HG03095 (cell line): ENCODE results near the gene ARSI.

ENCODE experiments used
- ATAC-seq: cut with Tn5 transposase; IDR thresholded peaks from one replicate; pipeline ENCODE4 v1.9.1; 2021; ENCODE audit warnings: moderate library complexity; ENCODE audit not compliant: unreplicated experiment

ARSI gene

DNA sequence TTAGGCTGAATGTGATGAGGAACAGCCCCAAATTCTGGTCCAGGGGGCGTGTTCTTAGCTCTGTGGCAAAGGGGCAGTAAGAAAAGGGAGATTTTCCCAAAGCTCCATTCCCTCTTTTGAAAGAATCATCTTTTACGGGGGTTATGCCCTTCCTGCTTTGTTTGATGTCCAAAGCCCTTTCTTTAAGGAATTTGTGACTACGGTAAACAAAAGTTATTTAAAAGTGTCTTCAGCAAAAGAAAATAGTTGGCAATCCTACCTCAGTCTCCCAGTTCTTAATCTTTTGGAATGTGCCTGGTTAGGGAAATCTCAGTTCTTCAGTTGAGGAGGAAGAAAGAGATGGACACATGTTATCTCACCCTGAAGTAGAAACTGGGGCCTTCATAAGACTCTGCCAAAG, 24.4 kb upstream of the ARSI start:
- ATAC-seq, result no peak

DNA sequence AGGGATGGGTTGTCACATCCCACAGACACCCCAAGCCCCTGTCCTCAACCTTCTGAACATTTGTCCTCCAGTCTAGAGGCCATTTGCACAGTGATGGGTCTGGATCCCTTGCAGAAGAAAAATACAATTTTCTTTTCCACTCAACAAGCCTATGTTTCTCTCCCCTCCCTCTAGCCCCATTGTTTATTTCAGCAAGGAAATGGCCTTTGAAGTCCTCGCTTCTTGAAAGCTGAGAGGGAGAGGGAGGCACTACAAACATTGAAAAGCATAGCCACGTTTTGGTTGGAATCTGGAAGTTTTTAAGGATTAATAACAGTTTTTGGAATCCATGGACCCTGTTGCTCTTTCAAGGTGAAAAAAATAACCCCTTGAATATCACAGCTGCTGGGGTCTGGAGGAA, 24.0 kb upstream of the ARSI start:
- ATAC-seq, result no peak

DNA sequence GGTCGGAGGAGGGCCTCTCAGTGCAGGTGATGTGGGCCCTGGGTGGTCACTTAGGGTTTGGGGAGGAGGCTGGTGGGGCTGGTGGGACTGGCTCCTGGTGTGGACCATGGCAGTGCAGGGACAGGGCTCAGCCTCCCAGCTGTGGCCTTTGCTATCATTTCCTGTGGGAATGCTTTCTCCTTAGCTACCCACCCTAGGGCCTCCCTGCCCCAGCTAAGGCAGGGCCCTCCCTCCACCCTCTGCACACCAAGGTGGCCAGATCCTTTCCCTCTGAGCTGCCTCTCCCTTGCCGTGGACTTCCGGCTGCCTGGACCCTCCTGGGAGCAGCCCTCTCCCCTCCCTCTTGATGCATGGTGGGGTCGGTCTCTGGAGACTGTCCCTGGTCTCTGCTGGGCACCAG, 22.7 kb upstream of the ARSI start:
- ATAC-seq, result no peak

DNA sequence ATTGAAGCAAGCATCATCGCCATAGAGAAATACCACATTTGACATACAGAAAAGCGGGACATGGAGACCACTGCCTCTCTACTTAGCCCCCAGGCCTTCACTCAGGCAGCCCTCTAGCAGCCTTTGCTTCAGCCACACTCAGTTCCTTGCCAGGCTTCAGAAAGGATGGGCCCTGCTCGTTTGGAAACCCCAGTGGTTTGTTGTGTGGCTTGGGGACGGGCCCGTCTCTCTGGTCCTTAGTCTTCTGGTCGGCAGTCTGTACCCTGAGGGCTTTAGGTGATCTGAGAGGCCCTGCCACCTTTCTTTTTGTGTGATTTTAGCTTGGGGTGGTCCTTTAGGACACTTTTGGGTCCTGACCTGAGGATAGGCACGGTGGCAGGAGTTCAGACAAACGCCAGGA, 21.1 kb upstream of the ARSI start:
- no peak for ATAC-seq

DNA sequence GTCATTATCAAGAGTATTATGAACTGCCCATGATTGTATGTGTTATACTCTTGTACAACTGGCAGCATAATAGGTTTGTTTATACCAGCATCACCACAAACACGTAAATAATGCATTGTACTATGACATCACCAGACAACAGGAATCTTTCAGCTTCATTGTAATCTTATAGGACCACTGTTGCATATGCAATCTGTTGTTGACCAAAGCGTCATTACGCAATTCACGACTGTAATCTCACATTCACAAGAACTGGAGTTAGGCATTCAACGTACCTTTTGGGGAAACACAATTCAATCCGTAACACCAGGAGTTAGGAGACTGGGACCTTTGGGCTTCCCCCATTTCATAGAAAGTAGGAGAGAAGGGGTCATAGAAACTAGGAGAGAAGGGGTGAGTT, 20.4 kb upstream of the ARSI start:
- ATAC-seq, result no peak

DNA sequence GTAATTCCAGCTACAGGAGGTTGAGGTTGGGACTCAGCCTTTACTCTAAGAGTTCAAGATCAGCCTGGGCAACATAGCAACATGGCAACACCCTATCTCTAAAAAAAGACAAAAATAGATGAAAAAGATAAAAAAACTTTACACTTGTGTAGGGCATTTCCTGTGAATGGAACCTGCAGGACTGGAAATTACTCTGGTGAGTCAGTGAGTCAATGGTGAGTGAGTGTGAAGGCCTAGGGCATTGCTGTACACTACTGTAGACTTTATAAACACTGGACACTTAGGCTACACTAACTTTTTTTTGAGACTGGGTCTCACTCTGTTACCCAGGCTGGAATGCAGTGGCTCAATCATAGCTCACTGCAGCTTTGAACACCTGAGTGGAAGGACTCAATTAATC, 19.5 kb upstream of the ARSI start:
- ATAC-seq, result no peak

DNA sequence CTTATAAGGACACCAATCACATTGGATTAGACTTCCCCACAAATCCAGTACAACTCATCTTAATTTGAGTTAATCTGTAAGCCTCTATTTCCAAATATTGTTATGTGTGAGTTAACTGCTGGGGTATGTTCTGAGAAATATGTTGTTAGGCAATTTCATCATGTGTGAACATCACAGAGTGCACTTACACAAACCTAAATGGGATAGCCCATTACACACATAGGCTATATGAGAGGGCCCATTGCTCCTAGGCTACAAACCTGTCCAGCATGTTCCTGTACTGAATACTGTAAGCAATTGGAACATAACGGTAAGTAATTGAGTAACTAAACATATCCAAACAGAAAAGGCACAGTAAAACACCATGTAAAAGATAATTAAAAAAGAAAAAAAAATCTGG, 19.1 kb upstream of the ARSI start:
- no peak for ATAC-seq

DNA sequence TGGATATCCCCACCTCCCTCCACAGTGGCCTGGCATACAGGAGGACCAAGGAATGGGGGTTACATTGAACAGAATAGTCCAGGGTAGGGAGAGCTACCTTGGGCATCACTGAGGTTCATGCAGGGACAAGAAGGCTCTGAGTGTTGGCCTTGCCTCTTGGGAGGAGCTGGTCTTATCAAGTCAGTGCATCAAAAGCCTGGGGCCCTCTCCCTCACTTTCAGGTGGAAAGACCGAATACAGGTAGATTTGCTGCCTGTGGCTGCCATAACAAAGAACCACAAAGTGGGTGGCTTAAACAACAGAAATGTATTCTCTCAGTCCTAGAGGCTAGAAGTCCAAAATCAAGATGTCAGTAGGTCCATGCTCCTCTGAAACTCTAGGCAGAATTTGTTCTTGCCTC, 18.5 kb upstream of the ARSI start:
- no peak for ATAC-seq

DNA sequence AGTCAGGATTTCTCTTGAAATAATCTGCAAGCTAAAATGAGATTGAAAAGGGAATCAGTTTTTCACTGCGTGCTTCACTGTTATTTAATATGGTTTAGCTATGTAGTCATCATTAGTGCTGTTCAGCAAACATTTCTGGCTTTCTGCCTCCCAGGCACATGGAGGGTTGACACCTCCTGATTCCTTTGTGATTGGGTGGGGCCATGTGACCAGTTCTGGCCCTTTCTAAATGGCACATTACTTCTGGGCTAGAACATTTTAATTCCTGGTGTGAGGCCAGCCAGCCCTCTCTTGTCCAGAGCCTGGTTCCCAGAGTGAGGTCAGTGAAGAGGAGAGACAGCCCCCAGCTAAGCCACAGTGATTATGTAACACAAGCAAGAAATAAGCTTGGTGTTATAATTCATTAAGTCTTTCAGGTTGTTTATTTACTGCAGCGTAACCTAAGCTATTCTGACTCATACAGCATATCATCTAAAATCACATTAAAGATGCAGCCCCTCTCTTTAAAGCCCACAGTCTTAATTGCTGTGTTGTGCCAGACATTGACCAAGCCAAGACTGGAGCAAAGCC, 17.4 kb upstream of the ARSI start:
- no peak for ATAC-seq

DNA sequence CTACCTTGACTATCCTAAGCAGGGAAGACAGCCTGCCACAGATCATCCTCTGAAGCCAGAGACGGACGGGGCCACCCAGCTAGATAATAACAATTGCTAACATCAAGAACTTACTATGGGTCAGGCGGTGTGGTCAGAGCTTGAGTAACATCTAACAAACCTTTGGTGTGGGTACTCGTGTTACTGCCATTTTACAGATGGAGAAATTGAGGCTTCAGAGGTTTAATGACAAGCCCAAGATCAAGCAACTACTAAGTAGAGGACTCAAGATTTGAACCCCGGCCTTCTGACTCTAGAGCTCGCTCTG, 16.7 kb upstream of the ARSI start:
- ATAC-seq, result no peak

DNA sequence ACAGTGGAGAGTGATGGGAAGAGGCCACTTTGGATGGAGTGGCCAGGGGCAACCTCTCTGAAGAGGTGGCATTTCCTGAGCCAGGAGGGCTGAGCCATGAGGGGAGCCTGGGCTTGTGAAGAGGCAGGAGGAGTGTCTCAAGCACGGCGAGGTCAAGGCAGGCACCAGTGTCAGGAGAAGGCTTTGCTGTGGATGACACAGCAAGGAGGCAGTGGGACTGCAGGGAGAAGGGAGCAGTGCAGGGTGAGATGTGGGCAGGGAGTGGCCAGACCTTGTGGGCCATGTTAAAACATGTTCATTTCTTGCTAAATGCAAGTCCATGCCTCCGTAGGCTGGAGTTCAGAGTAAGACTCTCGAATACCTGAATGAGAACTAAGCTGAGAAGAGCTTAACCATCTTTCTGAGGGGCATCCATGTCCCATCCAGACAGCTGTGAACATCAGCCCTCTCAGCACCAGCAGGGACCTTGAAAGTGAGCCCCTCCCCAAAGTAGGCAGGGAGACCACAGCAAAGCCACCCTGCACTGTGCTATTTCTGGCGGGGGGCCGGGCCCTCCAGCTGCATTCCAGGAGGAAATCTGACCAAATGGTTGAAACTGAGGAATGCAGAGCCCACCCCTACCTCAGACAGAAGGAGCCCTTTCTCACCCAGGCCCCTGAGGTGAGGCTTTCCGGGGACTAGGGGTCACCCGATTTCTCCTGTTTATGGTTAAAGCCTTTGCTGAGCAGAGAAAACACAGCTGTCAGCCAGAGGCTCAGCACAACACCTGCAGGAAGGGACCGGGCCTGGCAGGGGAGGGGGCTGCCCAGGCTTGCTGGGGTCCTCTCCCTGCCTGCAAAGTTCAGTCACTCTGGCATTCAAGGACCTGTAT, 16.1 kb upstream of the ARSI start:
- ATAC-seq, result no peak

DNA sequence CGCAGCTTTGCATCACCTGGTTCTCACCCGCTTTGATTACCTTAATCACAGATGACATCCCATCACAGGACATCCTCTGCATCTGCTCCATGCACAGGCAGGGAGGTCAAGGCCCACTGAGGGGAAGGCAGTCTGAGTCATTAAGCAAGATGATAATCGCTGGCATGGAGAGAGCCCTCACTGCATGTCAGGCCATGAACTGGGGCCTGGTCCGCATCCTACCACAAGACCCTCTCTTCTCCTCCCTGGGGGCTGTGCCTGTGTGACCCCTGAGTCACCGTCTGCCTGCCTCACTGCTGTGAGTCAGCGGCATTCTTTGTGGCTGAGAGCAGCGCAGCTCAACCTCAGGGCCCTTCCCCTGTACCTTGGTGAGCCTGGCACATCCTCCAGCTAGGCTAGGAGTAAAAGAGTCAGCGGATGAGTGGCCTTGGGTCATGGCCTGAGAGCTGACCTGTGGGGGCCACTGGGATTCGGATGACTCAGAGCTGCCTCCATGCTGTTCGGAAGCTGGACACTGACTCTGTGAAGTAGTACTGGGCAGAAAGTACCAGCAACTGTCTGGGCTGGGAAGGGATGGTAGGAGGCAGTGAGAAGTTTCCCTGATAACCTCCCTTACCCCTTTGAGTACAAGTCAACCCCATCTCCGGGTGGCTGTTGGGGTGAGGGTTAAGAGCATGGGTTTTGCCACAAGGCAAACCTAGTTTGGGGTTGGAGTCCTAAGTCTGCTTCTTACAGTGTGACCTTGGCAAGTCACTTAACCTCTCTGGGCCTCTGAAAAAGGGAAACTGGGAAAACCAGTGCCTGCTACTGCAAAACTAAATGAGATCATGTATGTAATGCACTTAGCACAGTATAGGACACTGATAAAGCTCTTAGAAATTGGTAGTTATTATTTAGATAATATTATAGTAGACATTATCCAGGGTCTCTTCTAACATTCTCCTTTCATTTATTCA, 14.6 kb upstream of the ARSI start:
- no peak for ATAC-seq

DNA sequence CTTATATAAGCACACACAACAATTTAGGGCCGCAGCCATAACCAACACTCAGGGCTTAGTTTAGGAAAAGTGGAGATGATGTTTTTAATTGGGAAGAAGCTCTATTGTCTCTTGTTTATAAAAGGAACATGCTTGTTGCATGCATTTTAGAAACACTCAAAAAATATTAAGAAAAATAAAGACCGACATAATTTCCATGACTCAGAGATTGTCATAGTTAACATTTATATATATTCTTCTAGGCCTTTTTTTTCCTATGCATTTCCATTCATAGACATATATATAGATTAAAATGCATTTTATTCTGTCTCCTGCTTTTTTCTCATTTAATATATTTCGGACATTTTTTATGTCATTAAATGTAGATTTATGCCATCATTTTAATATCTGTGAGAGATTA, 13.6 kb upstream of the ARSI start:
- ATAC-seq, result no peak

DNA sequence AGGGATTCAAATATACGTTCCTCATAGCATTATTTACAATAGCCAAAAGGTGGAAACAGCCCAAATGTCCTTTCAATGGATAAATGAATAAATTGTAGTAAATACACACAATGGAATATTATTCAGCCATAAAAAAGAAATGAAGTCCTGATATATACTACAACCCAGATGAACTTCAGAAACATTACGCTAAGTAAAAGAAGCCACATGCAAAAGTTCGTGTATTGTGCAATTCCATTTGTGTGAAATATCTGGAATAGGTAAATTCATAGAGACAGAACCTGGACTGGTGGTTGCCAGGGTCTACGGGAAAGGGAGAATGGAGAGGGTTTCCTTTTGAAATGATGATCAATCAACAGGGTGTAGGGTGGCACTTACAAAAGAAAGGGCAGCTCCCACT, 12.5 kb upstream of the ARSI start:
- no peak for ATAC-seq

DNA sequence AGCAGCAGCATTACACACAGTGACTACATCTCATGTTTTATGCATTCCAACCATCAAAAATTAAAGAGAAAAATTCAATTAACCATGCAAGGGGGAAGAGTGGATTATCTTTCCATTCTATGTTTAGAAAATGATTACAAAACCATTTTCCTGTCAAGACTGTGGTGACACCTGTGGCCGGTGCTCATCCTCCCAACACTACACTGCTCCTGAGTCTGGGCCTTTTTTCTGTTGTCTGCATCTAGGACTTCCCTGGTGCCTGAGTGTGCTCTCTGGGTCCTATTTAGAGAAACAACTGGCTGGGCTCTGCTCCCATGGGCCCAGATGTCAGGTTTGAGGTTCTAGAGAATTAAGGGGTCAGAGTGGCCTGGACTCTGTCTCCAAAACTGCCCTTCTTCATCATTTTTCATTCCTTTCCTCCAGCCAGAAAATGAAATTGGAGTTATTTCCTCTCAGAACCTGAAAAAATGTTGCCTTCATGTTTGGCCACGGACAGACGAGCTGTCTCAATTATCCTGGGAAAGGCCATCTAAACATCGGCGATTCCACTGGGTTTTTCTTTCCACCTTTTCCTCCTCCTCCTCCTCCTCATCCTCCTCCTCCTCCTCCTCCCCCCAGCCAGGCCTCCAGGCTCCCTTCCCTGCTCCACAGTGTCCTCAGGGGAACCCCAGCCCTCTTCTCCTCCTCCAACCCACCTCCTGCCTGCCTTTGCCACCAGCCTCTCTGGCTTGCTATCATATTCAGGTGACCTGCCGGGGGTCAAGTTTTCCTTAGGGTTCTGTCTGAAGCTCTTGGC, 11.4 kb upstream of the ARSI start:
- ATAC-seq, result no peak

DNA sequence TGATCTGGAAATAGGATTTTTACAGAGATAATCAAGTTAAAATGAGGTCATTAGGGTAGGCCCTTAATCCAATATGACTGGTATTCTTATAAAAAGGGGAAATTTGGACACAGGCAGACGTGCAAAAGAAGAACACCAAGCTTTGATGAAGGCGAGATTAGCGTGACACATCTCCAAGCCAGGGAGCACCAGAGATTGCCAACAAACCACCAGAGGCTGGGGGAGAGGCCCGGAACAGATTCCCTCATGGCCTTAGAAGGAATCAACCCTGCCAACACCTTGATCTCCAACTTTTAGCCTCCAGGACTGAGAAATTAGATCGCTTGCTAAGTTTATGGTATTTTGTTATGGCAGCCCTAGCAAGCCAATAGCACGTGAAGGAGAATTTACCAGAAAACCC, 10.8 kb upstream of the ARSI start:
- ATAC-seq, result no peak

DNA sequence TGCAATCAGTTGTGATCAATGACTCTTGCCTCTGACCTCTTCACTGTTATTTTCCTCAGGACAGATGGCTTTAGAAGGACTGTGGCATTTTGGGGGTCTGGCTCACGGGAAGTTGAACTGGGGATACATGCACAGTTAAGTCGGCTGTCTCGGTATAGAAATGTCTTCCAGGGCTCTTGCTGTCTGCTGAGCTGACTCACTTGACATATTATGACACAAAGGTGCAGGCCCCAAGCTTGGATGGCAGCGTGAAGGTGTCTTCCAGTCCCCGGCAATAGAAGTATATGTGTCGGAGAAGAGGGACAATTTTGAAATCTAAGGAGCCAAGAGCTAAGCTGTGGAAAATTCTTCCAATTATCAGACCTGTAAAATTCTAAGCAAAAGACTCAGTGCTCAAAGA, 9.8 kb upstream of the ARSI start:
- no peak for ATAC-seq

DNA sequence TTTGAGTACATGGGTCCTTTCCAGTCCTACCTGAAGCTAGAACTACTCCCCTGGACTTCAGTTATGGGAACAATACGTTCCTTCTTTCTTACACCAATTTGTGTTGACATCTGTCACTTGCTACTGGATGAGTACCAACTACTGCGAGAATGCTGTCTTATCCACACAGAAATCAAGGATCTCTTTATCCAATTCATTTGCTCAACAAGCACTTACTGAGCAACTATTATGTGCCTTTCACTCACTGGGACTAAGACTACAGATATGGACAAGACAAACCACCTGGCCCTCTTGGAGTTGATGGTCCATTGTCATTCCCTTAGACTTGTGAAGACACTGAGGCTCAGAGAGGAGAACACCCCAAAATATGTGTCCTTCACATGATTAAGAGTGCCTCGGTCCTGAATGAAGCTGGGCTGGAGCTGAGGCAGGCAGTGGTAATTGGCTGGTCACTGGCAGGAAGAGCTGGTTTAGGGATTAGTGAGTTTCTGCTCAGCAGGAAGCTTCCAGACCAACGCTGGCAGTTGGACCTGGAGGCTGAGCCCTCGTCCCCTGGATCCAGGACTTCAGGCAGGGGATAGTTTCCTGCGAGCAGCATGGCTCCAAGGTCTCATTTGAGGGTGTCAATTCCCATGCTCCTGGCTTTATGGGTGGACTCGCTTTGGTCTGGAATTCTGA, 8.4 kb upstream of the ARSI start:
- ATAC-seq, result no peak

DNA sequence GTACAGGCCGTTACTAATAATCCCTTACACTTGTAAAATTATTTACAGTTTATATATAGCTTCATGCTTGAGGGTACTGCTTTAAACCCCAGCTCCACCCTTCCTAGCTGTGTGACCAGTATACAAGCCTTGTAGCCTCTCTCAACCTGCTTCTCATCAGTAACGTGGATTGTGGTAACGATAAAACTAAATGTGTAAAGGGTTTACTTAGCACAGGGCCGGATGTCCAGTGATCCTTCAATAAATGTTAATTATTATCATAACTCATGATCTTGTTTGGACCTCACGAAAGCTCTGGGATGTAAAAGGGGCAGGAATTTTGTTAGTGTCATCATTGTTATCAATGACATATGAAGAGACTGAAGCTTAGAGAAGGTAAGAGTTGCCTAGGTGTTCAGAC, 7.5 kb upstream of the ARSI start:
- no peak for ATAC-seq

DNA sequence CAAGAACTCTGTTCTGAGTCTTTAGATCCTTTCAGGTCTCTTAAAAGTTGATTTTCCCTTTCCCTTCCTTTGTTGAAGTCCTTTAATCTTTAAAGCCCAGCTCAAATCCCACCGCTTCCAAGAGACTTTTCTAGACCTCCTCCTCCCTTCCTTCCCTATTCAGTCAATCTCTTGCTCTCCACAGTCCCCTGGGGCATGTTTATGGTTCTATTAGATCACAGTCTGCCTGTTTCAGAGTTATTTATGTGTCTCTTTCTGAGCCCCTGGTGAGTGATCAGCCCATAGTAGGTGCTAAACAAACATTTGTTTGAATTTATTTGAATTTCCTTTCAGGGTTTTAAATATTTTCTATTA, 7.2 kb upstream of the ARSI start:
- no peak for ATAC-seq
